ENCODE results near the gene IL2RA.
"Not testable (repeated sequence)": the region's sequence is repeated elsewhere in the genome, so short reads cannot be mapped to it uniquely, and the experiment has no call there.

The IL2RA gene

GRCh38 chr10:5961405-5962100 lies 100.6 kb downstream of the IL2RA start:
- DNase-seq (ENCODE audit: low read depth, low spot score) = no peak

- not testable (repeated sequence) for DNase-seq (ENCODE audit: low read depth, low spot score)
Measured at GRCh38 chr10:5960973-5961275, 101.2 kb downstream of the IL2RA start.

All from smooth muscle cell of the brain vasculature (primary cell).